HepG2 (cell line): ENCODE data around the gene CEBPB. TPM values are rescaled to one million over a fixed set of nuclear protein-coding genes. Genes with fewer than 3 reads are reported as not detected.
A peak's percentile ranks its signal among the peaks of the same experiment; 100 is the strongest.

ENCODE experiments used
- CSRNP1 ChIP-seq: sonication (generic); formaldehyde crosslinking; IDR thresholded peaks from 2 replicates; pipeline ENCODE4 v1.8.1; 2023; ENCODE audit warnings: mild to moderate bottlenecking, missing genetic modification reagents
- EHMT2 ChIP-seq: fragments of 200-600 bp; sonication (generic); IDR thresholded peaks from 2 replicates; pipeline ENCODE4 v1.7.0; 2017; ENCODE audit warnings: antibody characterized with exemption, low read depth, low read length, borderline replicate concordance
- FOSL1 ChIP-seq: sonication (generic); formaldehyde crosslinking; IDR thresholded peaks from 2 replicates; pipeline ENCODE4 v1.9.0; 2021; ENCODE audit warnings: missing genetic modification reagents, borderline replicate concordance
- GFI1 ChIP-seq: sonication (generic); formaldehyde crosslinking; IDR thresholded peaks from 2 replicates; pipeline ENCODE4 v1.5.0; 2020; ENCODE audit warnings: missing genetic modification reagents, mild to moderate bottlenecking, borderline replicate concordance
- HMGXB3 ChIP-seq: sonication (generic); formaldehyde crosslinking; IDR thresholded peaks from 2 replicates; pipeline ENCODE4 v1.4.0; 2020; ENCODE audit warnings: missing genetic modification reagents, borderline replicate concordance
- RNF219 ChIP-seq: sonication (generic); formaldehyde crosslinking; IDR thresholded peaks from 2 replicates; pipeline ENCODE4 v1.5.0; 2020; ENCODE audit warnings: mild to moderate bottlenecking, missing genetic modification reagents
- ZBTB33 ChIP-seq: sonication (generic); formaldehyde crosslinking; IDR thresholded peaks from 2 replicates; pipeline ENCODE4 v1.4.0; 2020; ENCODE audit warnings: missing genetic modification reagents
- ZMYM4 ChIP-seq: sonication (generic); formaldehyde crosslinking; IDR thresholded peaks from 2 replicates; pipeline ENCODE4 v1.8.1; 2023; ENCODE audit warnings: mild to moderate bottlenecking, missing genetic modification reagents
- ZNF207 ChIP-seq: fragments of 450-650 bp; IDR thresholded peaks from 2 replicates; pipeline ENCODE4 v1.6.1; 2016; ENCODE audit warnings: antibody characterized with exemption, borderline replicate concordance
- ZNF687 ChIP-seq: sonication (generic); formaldehyde crosslinking; IDR thresholded peaks from 2 replicates; pipeline ENCODE4 v1.5.1; 2020; ENCODE audit warnings: mild to moderate bottlenecking, missing genetic modification reagents, moderate library complexity
- ZNF740 ChIP-seq: sonication (generic); formaldehyde crosslinking; IDR thresholded peaks from 2 replicates; pipeline ENCODE4 v1.4.0; 2020; ENCODE audit warnings: missing genetic modification reagents
- polyA plus RNA-seq, 8 experiments: library from polyadenylated mRNA; depleted of rRNA in 3 of 8; stranded (reverse) in 7 of 8; unstranded in 1 of 8; fragments of >200 nt; fragmentation: Illumina TruSeq in 4 of 8; extraction: Trizol in 4 of 8; gene quantifications; 2 replicates each; pipeline versions ENCODE4 v1.2.1 to v1.2.3, GENCODE V29; 2011 to 2016; ENCODE audit warnings: low read depth in 4 of 8, missing spikeins in 1 of 8, mixed read lengths in 1 of 8; ENCODE audit not compliant: insufficient read depth in 1 of 8
- total RNA-seq, 5 experiments: library from RNA; depleted of rRNA; stranded (reverse); fragments of >200 nt; fragmentation: Illumina TruSeq; extraction: Trizol; gene quantifications; 2 replicates each; pipeline ENCODE4 v1.2.3, GENCODE V29; 2016; ENCODE audit warnings: low read depth in 1 of 5

The CEBPB gene
- total and polyA plus RNA-seq, 2 of the 13 experiments (the other 11 are each of a cell fraction or from before 2014, with no cell fraction given) = 18.5 to 28.2 TPM

- no peak; the same call in none of the 2 replicates for TF ChIP-seq HMGXB3 (CRISPR knock-in tag)
- TF ChIP-seq RNF219 = peak; percentile 89; the same call in 1 of the 2 replicates
- TF ChIP-seq ZBTB33 = peak; percentile 85
- peak; percentile 91 for TF ChIP-seq ZNF687 (CRISPR knock-in tag)
- peak; percentile 89 for TF ChIP-seq ZMYM4 (CRISPR knock-in tag)
- peak; percentile 95 for TF ChIP-seq FOSL1 (CRISPR knock-in tag)
- TF ChIP-seq CSRNP1 (CRISPR knock-in tag) = peak; percentile 73; the same call in 1 of the 2 replicates
- no peak for TF ChIP-seq EHMT2
- peak; percentile 43; the same call in 1 of the 2 replicates for TF ChIP-seq ZNF740
- no peak for TF ChIP-seq ZNF207
- TF ChIP-seq GFI1 (CRISPR knock-in tag) = peak; percentile 96
Observed at GRCh38 chr20:50165684-50166554, 24.7 kb upstream of the CEBPB start (continued).
